Right kidney (tissue), 1 donor: ENCODE results near the gene SH3YL1.

ENCODE experiments used
- DNase-seq: peaks from one replicate; pipeline ENCODE4 v3.0.0-alpha.2; 2016

Gene SH3YL1

GRCh38 chr2:259789-260331 is 4.0 kb downstream of the SH3YL1 start:
- no peak for DNase-seq

- no peak for DNase-seq
These were observed 4.9 kb downstream of the SH3YL1 start for GRCh38 chr2:258933-259332.

GRCh38 chr2:257842-258241 is 6.0 kb downstream of the SH3YL1 start:
- DNase-seq: no peak

GRCh38 chr2:257429-257828 is 6.4 kb downstream of the SH3YL1 start:
- no peak for DNase-seq

- DNase-seq: no peak
These were observed 7.7 kb downstream of the SH3YL1 start for GRCh38 chr2:256094-256493.

GRCh38 chr2:255195-255594 is 8.6 kb downstream of the SH3YL1 start:
- DNase-seq: no peak

- no peak for DNase-seq
These were observed 9.6 kb downstream of the SH3YL1 start for GRCh38 chr2:254241-254640.

- DNase-seq: no peak
These were observed 10.6 kb downstream of the SH3YL1 start for GRCh38 chr2:253202-253638.

GRCh38 chr2:252001-252602 is 11.7 kb downstream of the SH3YL1 start:
- DNase-seq: no peak

- DNase-seq: no peak
These were observed 14.2 kb downstream of the SH3YL1 start for GRCh38 chr2:249538-250042.

GRCh38 chr2:248724-249123 is 15.1 kb downstream of the SH3YL1 start:
- DNase-seq: no peak

GRCh38 chr2:246489-247144 is 17.2 kb downstream of the SH3YL1 start:
- DNase-seq: peak; percentile 19

GRCh38 chr2:244547-244946 is 19.3 kb downstream of the SH3YL1 start:
- no peak for DNase-seq

GRCh38 chr2:238869-239268 is 25.0 kb downstream of the SH3YL1 start:
- no peak for DNase-seq

- DNase-seq: no peak
These were observed 25.4 kb downstream of the SH3YL1 start for GRCh38 chr2:238431-238830.

GRCh38 chr2:237878-238277 is 26.0 kb downstream of the SH3YL1 start:
- DNase-seq: peak; percentile 23

GRCh38 chr2:236993-237539 is 26.8 kb downstream of the SH3YL1 start:
- DNase-seq: no peak

- no peak for DNase-seq
These were observed 29.4 kb downstream of the SH3YL1 start for GRCh38 chr2:234421-234820.

GRCh38 chr2:233030-233429 is 30.8 kb downstream of the SH3YL1 start:
- no peak for DNase-seq

- DNase-seq: no peak
These were observed 32.2 kb downstream of the SH3YL1 start for GRCh38 chr2:231521-232185.

- DNase-seq: no peak
These were observed 35.1 kb downstream of the SH3YL1 start for GRCh38 chr2:228518-229278.

GRCh38 chr2:228115-228514 is 35.7 kb downstream of the SH3YL1 start:
- DNase-seq: no peak
